Measurements from ENCODE around the gene PROCA1. TPM values are rescaled to one million over a fixed set of nuclear protein-coding genes. Genes with fewer than 3 reads are reported as not detected.

PROCA1 gene
- total and polyA plus RNA-seq, 9 of the 15 experiments (the other 6 are each of a cell fraction or from before 2014, with no cell fraction given) = 0.78 to 16.2 (median 5.6) TPM

DNA sequence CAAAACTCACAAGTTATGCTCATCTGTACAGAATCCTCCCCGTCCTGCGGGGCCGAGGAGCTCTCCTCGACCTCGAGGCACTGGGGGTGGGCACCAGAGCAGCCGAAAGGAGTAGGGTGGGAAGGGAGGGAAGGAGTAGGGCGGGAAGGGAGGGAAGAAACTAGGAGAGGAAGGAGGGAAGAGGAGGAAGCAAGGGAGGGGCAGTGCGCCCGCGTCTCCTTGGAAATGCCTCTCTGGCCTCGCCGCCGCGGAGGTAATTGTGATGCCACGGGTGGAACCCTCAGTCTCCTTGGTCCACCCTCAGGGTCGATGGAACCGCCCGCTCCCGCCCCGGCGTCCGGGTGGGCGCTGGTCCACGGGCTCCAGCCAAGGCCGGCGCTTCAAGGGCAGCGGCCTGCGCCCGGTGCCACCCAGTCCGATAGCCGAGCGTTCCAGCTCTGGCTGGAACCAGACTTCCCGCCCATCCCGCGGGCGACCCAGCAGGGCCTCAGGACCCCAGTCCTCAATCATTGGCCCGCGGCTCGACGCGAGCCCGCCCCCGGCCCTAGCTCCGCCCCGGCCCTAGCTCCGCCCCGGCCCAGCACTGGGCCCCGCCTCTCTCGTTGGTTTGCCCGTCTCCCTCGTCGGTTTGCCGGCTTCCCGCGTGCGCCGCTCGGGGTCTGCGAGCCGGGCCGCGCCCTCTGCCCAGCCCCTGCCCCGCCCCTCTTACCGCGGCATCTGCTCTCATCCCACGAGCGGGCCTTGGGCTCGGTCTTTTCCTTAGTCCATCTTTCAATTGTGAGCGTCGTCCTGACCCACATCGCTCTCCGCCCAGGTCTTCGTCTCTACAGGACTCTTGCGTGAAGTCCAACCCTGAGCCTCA lies 596 bp downstream of the PROCA1 start (continued):
- TF ChIP-seq, protein P1, sequence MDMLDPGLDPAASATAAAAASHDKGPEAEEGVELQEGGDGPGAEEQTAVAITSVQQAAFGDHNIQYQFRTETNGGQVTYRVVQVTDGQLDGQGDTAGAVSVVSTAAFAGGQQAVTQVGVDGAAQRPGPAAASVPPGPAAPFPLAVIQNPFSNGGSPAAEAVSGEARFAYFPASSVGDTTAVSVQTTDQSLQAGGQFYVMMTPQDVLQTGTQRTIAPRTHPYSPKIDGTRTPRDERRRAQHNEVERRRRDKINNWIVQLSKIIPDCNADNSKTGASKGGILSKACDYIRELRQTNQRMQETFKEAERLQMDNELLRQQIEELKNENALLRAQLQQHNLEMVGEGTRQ (CRISPR knock-in tag; IDR thresholded peaks at IDR 0.05) = no peak; the same call in 1 of the 2 replicates
- TF ChIP-seq SOX6 (IDR thresholded peaks at IDR 0.05) (no peak), ZNF431 (CRISPR knock-in tag; IDR thresholded peaks at IDR 0.05) (peak; percentile 41; the same call in 1 of the 2 replicates), ZBTB7A (IDR thresholded peaks at IDR 0.05; ENCODE audit: borderline replicate concordance, control insufficient read depth, low read depth, low read length) (peak; percentile 97), PRMT5 (CRISPR knock-in tag; IDR thresholded peaks at IDR 0.05) (no peak), RBM22 (IDR thresholded peaks at IDR 0.05; ENCODE audit: low read depth, low read length, poor library complexity, severe bottlenecking) (peak; percentile 58), DLX4 (CRISPR knock-in tag; IDR thresholded peaks at IDR 0.05) (no peak), SIN3A (IDR thresholded peaks at IDR 0.05; ENCODE audit: borderline replicate concordance in 2 of 2, control insufficient read depth in 1 of 2, low read depth in 2 of 2, low read length in 2 of 2) (peak in 1 of 2 experiments; percentile 35; a peak in 1 of 4 replicates), NCOR1 (IDR thresholded peaks at IDR 0.05) (no peak), ZKSCAN8 (CRISPR knock-in tag; IDR thresholded peaks at IDR 0.05) (no peak), MYC (IDR thresholded peaks at IDR 0.05; ENCODE audit: low read depth, low read length) (peak; percentile 88; the same call in 1 of the 2 replicates), MYC (CRISPR knock-in tag; IDR thresholded peaks at IDR 0.05; ENCODE audit: borderline replicate concordance, low read depth) (no peak), STAG1 (CRISPR knock-in tag; IDR thresholded peaks at IDR 0.05; ENCODE audit: borderline replicate concordance) (no peak), FUS (optimal IDR thresholded peaks at IDR 0.05; ENCODE audit: low read depth, low read length) (peak; percentile 25), POLR3A (IDR thresholded peaks at IDR 0.05; ENCODE audit: borderline replicate concordance, extremely low read depth, insufficient read depth, insufficient read length) (no peak), ZFPM2 (CRISPR knock-in tag; IDR thresholded peaks at IDR 0.05) (no peak), CHD4 (IDR thresholded peaks at IDR 0.05; ENCODE audit: insufficient read depth, insufficient replicate concordance, low read depth, low read length, poor library complexity, severe bottlenecking) (no peak), ZNF140 (CRISPR knock-in tag; IDR thresholded peaks at IDR 0.05) (no peak), CBFA2T3 (IDR thresholded peaks at IDR 0.05) (no peak), RFX1 (IDR thresholded peaks at IDR 0.05) (no peak), CBX1 (IDR thresholded peaks at IDR 0.05; ENCODE audit: low read depth) (0 out of 2 replicates have a peak, but pooled peaks have one; percentile 53)
- TF ChIP-seq, protein P2, sequence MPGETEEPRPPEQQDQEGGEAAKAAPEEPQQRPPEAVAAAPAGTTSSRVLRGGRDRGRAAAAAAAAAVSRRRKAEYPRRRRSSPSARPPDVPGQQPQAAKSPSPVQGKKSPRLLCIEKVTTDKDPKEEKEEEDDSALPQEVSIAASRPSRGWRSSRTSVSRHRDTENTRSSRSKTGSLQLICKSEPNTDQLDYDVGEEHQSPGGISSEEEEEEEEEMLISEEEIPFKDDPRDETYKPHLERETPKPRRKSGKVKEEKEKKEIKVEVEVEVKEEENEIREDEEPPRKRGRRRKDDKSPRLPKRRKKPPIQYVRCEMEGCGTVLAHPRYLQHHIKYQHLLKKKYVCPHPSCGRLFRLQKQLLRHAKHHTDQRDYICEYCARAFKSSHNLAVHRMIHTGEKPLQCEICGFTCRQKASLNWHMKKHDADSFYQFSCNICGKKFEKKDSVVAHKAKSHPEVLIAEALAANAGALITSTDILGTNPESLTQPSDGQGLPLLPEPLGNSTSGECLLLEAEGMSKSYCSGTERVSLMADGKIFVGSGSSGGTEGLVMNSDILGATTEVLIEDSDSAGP (CRISPR knock-in tag; IDR thresholded peaks at IDR 0.05) = no peak; the same call in 1 of the 2 replicates
- TF ChIP-seq, protein P3, sequence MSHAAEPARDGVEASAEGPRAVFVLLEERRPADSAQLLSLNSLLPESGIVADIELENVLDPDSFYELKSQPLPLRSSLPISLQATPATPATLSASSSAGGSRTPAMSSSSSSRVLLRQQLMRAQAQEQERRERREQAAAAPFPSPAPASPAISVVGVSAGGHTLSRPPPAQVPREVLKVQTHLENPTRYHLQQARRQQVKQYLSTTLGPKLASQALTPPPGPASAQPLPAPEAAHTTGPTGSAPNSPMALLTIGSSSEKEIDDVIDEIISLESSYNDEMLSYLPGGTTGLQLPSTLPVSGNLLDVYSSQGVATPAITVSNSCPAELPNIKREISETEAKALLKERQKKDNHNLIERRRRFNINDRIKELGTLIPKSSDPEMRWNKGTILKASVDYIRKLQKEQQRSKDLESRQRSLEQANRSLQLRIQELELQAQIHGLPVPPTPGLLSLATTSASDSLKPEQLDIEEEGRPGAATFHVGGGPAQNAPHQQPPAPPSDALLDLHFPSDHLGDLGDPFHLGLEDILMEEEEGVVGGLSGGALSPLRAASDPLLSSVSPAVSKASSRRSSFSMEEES (CRISPR knock-in tag; IDR thresholded peaks at IDR 0.05) = no peak
